ENCODE data around the gene HRC. TPM values are rescaled to one million over a fixed set of nuclear protein-coding genes. Genes with fewer than 3 reads are reported as not detected.

Gene HRC, protein sequence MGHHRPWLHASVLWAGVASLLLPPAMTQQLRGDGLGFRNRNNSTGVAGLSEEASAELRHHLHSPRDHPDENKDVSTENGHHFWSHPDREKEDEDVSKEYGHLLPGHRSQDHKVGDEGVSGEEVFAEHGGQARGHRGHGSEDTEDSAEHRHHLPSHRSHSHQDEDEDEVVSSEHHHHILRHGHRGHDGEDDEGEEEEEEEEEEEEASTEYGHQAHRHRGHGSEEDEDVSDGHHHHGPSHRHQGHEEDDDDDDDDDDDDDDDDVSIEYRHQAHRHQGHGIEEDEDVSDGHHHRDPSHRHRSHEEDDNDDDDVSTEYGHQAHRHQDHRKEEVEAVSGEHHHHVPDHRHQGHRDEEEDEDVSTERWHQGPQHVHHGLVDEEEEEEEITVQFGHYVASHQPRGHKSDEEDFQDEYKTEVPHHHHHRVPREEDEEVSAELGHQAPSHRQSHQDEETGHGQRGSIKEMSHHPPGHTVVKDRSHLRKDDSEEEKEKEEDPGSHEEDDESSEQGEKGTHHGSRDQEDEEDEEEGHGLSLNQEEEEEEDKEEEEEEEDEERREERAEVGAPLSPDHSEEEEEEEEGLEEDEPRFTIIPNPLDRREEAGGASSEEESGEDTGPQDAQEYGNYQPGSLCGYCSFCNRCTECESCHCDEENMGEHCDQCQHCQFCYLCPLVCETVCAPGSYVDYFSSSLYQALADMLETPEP
- total RNA-seq, result 1 to 10 TPM; 2.1 to 4.3 TPM

GRCh38 chr19:49155005-49155819 is at the start of gene HRC:
HRC (minus strand) TSS chr19:49155396; CDS start chr19:49155237, 159 bp downstream.
- peaks cover 37% of the 10 kb centered on the region for H3K4me1 ChIP-seq
- intact Hi-C loops (cut with DNase I), result no loop called here
- peak in 1 of 4 donors; percentile 14 for DNase-seq
- no peak within 1 kb of the TSS for H3K27ac ChIP-seq
- ATAC-seq, result no peak
- no peak within 1 kb of the TSS for H3K4me3 ChIP-seq
- H3K36me3 ChIP-seq (replicated peaks in 1 of 2; ENCODE audit: insufficient read depth in 1 of 2, low read depth in 2 of 2), result no peaks in the 10 kb centered on the region
- TF ChIP-seq POLR2A (IDR thresholded peaks at IDR 0.05), result no peak
- TF ChIP-seq, protein P1, sequence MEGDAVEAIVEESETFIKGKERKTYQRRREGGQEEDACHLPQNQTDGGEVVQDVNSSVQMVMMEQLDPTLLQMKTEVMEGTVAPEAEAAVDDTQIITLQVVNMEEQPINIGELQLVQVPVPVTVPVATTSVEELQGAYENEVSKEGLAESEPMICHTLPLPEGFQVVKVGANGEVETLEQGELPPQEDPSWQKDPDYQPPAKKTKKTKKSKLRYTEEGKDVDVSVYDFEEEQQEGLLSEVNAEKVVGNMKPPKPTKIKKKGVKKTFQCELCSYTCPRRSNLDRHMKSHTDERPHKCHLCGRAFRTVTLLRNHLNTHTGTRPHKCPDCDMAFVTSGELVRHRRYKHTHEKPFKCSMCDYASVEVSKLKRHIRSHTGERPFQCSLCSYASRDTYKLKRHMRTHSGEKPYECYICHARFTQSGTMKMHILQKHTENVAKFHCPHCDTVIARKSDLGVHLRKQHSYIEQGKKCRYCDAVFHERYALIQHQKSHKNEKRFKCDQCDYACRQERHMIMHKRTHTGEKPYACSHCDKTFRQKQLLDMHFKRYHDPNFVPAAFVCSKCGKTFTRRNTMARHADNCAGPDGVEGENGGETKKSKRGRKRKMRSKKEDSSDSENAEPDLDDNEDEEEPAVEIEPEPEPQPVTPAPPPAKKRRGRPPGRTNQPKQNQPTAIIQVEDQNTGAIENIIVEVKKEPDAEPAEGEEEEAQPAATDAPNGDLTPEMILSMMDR (IDR thresholded peaks at IDR 0.05), result no peak
- no peaks in the 10 kb centered on the region for H3K27me3 ChIP-seq
- H3K9me3 ChIP-seq, result no peaks in the 10 kb centered on the region
- WGBS, 2 donors, result 72 to 78% methylated on average over 13 to 19 of the region's 19 CpGs

- TF ChIP-seq POLR2A (IDR thresholded peaks at IDR 0.05), result no peak
- TF ChIP-seq, protein P1 (IDR thresholded peaks at IDR 0.05), result no peak
- intact Hi-C loops (cut with DNase I), result loop anchor here (5.0 kb wide), 1 partner anchor 104 kb away; no protein-coding TSS in a partner anchor
- DNase-seq (no peak), ATAC-seq (no peak)
- Histone ChIP-seq H3K27ac (no peak overlapping the region), H3K4me1 (no peaks in the 10 kb centered on the region), H3K36me3 (replicated peaks in 1 of 2; ENCODE audit: insufficient read depth in 1 of 2, low read depth in 2 of 2) (no peaks in the 10 kb centered on the region), H3K9me3 (no peaks in the 10 kb centered on the region), H3K27me3 (no peaks in the 10 kb centered on the region), H3K4me3 (no peak overlapping the region)
- 80 to 87% methylated on average over 7 of the region's 7 CpGs for WGBS, 2 donors
Observed at GRCh38 chr19:49201042-49201441, 45.8 kb upstream of the HRC start.

- no peak for DNase-seq
- H3K27ac ChIP-seq, result no peak overlapping the region
- no peaks in the 10 kb centered on the region for H3K27me3 ChIP-seq
- ATAC-seq, result peak; percentile 30
- no peak overlapping the region for H3K4me3 ChIP-seq
- H3K9me3 ChIP-seq, result no peaks in the 10 kb centered on the region
- intact Hi-C loops (cut with DNase I), result loop anchor here (5.0 kb wide), 1 partner anchor 103 kb away; no protein-coding TSS in a partner anchor
- WGBS, 2 donors, result 88 to 89% methylated on average over 29 of the region's 29 CpGs
- no peak for TF ChIP-seq POLR2A (IDR thresholded peaks at IDR 0.05)
- TF ChIP-seq, protein P1 (IDR thresholded peaks at IDR 0.05), result no peak
- H3K36me3 ChIP-seq (replicated peaks in 1 of 2; ENCODE audit: insufficient read depth in 1 of 2, low read depth in 2 of 2), result no peaks in the 10 kb centered on the region
- no peaks in the 10 kb centered on the region for H3K4me1 ChIP-seq
Observed at GRCh38 chr19:49200238-49200862, 45.2 kb upstream of the HRC start.

DNA sequence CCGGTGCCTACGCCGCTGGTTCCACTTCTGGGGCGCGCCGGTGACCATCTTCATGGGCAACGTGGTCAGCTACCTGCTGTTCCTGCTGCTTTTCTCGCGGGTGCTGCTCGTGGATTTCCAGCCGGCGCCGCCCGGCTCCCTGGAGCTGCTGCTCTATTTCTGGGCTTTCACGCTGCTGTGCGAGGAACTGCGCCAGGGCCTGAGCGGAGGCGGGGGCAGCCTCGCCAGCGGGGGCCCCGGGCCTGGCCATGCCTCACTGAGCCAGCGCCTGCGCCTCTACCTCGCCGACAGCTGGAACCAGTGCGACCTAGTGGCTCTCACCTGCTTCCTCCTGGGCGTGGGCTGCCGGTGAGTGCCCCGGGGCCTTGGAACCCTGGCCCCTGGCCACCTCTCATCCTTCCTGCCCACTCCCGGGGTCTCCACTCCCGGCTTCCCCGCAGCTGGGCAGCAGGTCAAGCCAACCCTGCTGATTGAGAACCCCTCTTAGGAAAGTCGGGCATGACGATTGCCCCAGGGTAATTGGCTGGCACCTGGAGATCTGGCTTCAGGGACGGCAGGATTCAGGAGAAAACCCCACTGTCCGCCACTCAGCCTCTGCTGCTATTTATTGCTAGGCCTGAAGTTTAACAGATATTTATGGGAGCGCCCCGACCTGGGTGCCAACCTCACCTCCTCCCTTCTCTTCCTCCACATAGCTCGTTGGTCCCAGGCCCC is 41.5 kb upstream of the HRC start:
- 81 to 89% methylated on average over 4 to 35 of the region's 40 CpGs for WGBS, 2 donors
- DNase-seq, result no peak
- intact Hi-C loops (cut with DNase I), result no loop called here

More for the DNA sequence above, 41.5 kb upstream of the HRC start:
- no peaks in the 10 kb centered on the region for H3K9me3 ChIP-seq
- H3K27ac ChIP-seq, result no peak overlapping the region
- H3K36me3 ChIP-seq (replicated peaks in 1 of 2; ENCODE audit: insufficient read depth in 1 of 2, low read depth in 2 of 2), result no peaks in the 10 kb centered on the region
- TF ChIP-seq, protein P1 (IDR thresholded peaks at IDR 0.05), result no peak
- TF ChIP-seq POLR2A (IDR thresholded peaks at IDR 0.05), result no peak
- ATAC-seq, result no peak
- H3K27me3 ChIP-seq, result no peaks in the 10 kb centered on the region
- no peak overlapping the region for H3K4me3 ChIP-seq
- H3K4me1 ChIP-seq, result no peaks in the 10 kb centered on the region

Measured in body of pancreas (tissue), 4 donors.